ENCODE results near the gene AGER.
"Not testable (repeated sequence)": the region's sequence is repeated elsewhere in the genome, so short reads cannot be mapped to it uniquely, and the experiment has no call there.

AGER gene

DNA sequence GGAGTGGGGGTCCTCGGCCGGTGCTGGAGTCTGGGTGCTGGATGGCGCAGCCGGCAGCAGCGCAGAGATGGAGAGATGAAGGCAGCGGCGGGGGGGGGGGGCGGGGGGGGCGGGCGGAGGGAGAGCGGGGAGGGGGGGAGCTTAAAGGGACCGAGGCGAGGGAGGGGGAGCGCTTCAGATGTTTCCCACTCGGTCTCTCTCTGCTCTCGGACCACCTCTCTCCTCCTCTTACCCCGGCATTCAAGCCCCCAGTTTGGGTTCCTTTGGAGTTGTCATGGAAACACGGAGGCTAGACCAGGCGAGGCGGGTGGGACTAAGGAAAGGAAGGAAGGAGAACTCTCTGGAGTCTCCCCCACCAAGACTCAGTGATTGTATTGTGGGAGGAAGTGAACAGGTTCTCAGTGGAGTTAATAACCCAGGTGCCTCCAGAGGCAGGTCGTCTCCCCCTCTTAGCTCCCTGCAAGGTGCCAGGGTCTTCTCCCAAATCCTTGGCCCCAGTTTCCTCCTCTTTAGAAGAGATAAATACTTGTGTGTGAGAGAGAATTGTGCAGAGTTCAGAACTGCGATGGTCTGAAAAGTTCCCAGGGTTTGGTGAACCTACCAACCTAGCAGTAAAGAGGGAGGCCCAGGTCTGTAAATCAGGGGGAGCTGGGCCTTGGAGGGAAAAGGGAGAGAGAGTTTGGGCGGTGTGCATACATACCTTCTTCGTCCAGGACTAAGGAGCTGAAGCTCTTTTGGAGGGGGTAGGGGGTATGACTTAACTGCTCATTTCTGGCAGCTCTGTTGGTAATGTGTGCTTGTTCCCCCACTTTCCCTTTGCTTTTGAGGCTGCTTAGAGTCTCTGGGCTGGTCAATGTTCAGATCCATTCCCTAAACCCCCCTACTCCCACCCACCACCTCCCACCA, 31.9 kb downstream of the AGER start, which contains the start of gene PRRT1:
PRRT1 (minus strand) TSS at position 77 of the 906 bp plus-strand sequence. CDS start 112 bp downstream, outside the sequence.
- DNase-seq (ENCODE audit: extremely low spot score, insufficient read length, low read depth) (no peak), FAIRE-seq (no peak)

DNA sequence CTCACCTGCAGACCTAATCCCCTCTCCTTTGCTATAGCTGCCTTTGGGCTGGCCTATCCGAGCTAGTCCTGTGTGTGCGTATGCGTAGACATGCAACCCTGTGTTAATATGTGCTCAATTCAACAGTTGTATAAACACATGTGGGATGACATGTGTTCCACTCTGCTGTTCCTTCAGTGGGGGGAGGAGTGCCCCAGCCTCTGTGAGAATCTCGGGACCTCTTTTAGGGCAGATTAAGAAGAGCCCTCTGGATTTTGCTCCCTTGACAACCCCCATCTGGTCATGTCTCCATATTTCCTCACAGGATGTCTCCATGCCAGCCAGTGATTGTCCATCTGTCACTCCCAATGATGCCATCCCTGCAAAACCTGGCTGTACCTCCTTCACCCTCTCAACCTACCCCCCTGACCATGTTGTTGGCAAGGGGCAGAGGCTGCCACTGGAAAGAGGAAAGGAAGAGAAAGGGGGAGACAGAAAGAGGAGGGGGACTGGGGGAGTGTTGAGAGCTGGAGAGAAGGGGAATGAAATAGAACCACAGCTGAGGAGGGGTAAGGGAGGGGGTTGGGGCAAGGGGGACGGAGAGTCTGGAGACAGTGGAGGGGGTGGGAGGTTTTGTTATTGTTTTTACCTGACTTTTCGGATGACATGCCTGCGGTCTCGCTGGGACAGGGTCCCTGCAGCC, 32.7 kb downstream of the AGER start:
- no peak for FAIRE-seq
- no peak for DNase-seq (ENCODE audit: extremely low spot score, insufficient read length, low read depth)

DNA sequence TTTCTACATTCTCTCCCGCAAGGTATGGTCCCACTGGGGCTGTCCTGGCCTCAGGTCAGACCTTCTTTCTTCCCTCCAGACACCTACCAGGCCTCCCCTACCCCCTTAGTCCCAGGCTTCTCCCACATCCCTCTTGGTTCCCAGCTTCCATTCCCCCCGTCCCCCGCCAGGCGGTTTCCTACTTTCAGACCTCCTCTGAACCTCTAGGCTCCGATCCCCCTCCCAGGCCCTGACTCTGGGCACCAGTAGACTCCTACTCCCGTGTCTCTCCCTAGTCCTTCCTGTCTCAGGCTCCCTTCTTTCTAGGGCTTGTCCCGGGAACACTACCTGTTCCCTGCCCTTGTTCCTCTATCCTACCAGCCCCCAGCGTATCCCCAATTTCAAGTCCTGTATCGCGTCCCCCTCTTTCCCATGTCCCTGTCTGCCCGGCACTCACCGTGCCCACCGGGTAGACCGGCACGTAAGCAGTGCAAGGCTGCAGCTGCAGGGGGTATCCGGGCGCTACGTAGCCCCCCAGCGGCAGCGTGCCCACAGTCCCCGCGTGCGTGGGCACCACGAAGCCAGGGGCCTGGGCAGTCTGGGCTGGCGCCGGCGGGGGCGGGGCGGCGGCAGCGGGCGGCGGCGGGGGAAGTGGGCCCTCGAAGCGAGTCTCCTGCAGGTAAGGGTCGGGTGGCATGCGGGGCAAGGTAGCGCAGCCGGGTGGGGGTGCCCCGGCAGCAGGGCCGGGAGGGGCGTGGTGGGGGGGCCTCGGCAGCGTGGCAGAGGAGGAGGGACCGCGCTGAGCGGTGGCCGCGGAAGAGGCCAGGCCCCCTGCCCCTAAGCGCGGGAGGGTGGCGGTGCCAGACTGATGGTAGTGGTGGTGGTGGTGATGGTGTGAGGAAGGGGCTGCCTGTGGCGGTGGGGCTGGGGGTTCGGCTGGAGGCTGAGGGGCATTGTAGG, 33.9 kb downstream of the AGER start:
- DNase-seq (ENCODE audit: extremely low spot score, insufficient read length, low read depth) (no peak), FAIRE-seq (no peak)

DNA sequence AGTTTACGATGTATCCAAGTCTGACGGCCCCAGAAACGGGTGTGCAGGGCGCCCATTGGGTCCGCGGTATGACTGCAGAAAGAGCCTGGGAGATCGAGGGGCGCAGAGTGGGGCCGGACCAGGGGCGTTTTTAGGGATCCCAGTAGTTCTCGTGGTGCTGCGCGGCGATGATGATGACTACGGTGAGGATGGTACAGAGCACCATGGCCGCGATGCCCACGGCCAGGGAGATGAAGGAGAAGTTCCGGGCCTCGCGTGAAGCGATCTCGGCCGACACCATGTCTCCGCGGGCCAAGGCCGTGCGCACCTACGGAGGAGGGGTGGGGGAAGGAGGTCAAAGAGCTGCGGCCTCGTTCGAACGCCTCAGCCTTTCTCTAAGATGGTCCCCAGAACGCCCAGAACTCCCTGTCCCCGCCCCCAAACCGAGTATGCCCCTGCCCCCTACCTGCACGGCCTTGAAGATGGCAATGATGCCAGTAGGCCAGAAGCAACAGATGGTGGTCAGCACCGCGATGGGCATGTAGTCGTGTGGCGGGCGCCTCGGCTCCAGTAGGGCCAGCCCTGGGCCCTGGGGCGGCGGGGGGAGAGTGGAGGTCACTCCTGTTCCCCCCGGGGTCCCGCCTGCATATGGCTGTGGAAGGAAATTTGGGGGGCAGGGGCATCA, 34.8 kb downstream of the AGER start:
- DNase-seq (ENCODE audit: extremely low spot score, insufficient read length, low read depth) (no peak), FAIRE-seq (no peak)

DNA sequence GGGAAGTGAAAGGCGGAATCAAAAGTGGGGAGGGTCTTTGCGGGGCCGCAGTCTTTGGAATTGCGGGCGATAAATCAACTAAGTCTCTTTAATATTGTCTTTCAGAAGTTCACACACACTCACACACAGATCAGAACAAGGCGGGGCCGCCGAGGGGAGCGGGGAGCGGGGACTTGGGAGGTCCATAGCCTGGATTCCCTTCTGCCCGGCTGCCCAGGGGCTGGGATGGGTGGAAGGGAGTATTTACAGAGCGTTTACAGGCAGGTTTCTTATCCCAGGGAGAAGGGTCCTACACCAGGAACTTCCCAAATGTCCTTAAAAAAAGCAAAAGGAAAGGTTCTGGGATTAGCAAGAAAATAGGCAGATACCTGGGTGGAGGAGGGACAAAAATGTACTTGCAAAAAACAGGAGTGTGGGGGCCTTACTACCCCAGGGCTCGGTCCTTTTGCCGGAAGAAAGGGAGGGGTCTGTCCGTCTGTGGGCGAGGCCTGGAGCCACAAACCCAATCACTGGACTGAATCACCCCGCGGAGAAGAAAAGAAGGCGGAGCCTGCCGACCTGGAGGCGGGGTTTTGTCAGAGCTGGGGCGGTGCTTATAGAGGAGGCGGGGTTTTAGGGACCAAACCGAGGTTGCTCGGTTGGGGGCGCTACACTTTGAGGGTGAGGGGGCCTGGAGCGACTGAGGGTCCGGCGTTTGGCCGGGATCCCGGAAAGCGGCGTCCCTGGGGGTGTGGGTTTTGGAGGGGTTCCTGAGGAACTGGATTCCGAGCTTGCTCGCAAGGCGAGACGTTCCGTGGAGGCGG, 35.6 kb downstream of the AGER start:
- DNase-seq (ENCODE audit: extremely low spot score, insufficient read length, low read depth), result no peak
- FAIRE-seq, result no peak

DNA sequence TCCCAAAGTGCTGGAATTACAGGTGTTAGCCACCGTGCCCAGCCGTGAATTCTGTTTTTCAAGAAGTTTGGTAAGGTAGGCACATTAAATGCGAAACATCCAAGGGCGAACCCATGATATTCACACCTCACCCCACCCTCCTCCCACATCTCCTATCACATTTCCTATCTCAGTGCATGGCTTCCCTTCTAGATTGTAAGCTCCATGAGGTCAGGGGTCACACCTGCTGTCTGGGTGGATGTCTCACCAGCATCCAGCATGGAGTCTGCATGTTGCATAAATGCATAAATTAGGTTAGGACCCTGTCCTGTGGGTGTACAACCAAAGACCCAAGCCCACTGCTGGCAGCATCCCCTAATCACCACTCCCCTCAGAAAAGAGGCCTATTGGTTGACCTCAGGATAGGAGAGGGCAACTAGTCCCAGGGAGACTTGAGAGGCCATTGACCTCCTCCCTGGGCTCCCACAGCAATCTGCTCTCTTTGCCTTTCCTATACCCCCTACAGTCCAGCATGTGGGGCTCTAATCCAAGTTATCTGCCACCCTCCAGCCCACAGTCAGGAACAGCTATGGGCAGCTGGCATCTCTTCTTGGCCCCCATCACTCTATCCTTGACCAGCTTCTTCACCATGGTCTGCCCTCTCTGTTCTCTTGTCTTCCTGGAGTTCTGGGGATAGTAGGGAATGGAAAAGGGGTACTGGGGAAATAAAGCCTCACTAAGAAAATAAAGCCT, 36.5 kb downstream of the AGER start:
- no peak for FAIRE-seq
- no peak for DNase-seq (ENCODE audit: extremely low spot score, insufficient read length, low read depth)

DNA sequence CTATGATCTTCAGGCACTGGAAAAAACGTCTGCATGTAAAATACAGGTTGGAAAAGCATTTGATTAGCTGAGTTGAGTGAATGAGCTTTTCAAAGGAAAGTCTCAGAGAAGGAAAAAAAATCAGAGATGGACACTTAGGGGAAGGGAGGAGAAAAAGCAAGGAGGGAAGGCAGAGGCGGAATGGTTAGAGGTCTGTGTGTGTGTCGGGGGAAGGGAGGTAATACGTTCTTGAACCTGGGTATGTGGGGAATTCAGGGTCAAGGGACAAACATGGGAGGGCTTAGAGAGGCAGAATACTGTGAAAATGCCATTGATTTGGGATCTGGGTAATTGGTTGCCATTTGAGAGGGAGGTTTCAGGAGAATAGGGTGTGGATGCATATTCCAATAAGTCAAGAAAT, 37.4 kb downstream of the AGER start:
- FAIRE-seq, result no peak
- DNase-seq (ENCODE audit: extremely low spot score, insufficient read length, low read depth), result no peak

DNA sequence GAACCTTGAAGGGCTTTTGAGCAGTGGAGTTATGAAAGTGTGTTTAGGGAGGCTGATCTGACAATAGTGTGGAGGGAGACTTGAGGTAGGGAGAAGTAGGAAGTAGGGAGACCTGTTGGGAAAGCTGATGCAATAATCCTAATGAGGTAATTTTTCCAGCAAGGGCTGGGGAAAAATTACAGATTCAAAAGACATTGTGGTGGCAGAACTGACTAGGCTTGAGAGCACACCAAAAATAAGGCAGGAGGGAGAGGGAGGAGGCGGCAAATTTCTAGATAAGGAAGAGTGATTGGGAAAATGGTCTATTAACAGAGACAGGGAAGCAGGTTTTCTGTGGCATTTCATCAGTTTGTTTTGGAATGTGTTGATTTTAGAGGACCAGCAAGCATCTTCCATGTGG, 37.8 kb downstream of the AGER start:
- FAIRE-seq, result no peak
- DNase-seq (ENCODE audit: extremely low spot score, insufficient read length, low read depth), result no peak

DNA sequence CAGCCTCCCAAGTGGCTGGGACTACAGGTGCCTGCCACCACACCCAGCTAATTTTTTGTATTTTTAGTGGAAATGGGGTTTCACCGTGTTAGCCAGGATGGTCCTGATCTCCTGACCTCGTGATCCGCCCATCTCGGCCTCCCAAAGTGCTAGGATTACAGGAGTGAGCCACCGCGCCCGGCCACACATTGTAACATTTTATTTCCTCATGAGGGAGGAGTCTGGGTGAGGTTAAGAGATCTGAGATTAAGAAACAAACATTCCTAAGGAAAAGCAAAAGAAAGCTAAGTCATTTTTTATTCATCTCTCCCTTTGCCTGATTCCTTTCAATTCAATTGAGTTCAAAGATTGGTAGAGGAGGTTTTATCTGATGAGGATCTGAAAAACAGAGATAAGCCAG, 39.8 kb downstream of the AGER start:
- FAIRE-seq; DNase-seq (ENCODE audit: extremely low spot score, insufficient read length, low read depth): not testable (repeated sequence)

DNA sequence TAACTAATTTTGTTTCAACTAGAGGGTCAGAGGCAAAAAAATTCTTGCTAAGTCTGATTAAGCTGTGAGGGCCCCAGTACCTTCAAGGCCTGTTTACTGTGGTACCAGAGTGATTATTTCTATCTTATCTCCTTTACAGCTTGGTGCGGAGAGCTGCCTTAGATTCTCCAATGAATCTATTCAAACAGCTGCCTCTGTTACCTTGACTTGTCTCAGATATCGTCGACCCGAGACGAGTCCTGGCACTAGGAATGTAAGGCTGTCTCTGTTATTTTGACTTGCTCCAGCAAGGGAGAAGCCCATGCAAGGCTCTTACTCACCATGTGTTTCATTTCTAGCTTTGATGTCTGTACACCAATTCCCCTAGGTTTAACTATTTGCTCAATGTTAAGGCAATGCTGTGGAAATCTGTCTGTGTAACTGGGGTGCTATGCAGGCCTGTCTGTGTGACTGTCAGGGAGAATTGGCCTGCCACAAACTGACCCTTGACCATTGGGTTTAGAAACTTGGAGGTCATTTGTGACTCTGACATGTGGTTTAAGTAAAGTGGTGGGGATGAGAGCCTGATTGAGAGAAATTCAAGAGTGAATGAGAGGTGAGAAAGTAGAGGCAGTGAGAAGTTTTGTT, 43.5 kb downstream of the AGER start:
- DNase-seq (ENCODE audit: extremely low spot score, insufficient read length, low read depth) (no peak), FAIRE-seq (no peak)

DNA sequence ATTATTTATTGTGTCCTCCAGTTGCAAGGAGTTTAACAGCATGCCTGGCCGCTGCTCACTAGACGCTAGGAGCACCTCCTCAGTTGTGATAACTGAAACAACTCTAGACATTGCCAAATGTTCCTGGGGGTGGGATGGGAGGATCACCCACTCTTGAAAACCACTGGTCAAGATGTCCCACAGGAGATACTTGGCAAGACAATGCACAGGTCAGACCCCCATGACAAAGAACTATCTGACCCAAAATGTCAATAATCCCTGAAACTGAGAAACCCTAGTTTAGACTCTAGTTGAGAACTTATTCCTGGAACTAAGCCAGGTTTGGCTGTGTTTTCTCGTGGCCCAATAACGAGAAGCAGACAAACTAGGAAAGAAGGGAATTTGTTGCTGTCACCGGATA, 44.5 kb downstream of the AGER start:
- FAIRE-seq (no peak), DNase-seq (ENCODE audit: extremely low spot score, insufficient read length, low read depth) (no peak)

DNA sequence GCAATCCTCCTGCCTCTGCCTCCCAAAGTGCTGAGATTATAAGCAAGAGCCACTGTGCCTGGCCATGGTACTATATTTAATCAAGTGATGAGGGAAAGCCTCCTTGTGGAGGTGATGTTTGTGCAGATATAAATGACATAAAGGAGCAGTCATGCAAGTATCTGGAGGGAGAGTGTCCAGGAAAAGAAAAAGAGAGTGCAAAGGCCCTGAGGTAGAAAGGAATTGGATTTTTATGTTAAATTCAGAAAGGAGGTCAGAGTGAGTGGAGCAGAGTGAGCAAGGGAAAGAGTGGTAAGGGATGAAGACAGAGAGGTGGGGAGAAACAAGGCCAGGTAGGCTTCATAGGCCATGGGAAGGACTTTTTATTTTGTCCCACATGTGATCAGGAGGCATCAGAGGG, 46.6 kb downstream of the AGER start:
- DNase-seq (ENCODE audit: extremely low spot score, insufficient read length, low read depth), result no peak
- no peak for FAIRE-seq

DNA sequence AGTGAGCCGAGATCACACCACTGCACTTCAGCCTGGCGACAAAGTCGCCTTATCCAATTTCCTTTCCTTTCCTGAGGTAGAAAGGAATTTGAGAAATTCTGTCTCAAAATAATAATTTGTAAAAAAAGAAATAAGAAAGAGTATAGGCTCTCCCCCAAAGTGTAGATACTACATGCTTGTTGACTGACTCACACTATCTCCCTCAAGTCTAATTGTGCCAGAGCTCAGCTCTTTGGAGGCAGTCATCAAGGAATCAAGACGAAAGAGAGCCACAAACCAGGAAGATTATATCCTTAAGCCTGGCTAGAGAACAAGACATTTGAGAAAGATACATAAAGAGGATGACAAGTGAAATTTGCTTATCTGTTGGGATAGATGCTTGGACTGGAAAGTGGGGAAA, 50.3 kb downstream of the AGER start:
- FAIRE-seq (no peak), DNase-seq (ENCODE audit: extremely low spot score, insufficient read length, low read depth) (no peak)

DNA sequence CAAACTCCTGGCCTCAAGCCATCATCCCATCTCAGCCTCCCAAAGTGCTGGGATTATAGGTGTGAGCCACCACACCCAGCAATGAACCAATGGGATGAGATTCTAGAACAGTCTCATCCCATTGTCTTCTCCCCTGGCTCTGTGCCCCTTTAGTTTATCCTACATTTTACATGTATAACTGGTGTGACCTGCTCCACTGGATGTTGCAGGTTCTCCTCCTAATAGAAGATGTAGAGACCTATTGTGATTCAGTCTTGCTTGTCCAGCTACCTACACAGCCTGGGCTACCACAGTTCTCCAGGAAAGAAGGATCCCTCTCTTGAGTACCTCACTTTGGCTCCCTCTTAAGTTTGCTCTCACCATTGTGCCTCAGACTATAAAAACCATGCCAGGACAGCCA, 51.9 kb downstream of the AGER start:
- DNase-seq (ENCODE audit: extremely low spot score, insufficient read length, low read depth), result no peak
- no peak for FAIRE-seq

DNA sequence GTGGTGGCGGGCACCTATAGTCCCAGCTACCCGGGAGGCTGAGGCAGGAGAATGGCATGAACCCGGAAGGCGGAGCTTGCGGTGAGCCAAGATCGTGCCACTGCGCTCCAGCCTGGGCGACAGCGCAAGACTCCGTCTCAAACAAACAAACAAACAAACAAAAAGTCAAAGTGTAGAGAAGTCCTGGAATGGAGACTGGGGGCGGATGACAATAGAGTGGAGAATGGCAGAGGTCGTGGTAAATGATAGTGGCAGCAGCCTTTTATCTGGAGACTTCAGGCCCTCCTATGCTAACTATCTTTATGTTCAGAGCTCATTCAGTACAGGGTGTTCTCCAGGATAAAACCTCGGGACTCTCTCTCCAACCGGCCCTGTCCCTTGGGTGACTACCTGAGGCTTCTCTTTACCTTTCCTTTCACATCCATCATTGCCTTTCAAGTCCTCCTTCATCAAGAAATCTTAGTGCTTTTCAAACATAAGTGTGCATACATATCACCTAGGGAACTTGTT, 52.6 kb downstream of the AGER start:
- DNase-seq (ENCODE audit: extremely low spot score, insufficient read length, low read depth) (no peak), FAIRE-seq (no peak)

Data from GM18507 (cell line).